ENCODE data around the gene HDAC2.

The HDAC2 gene

GRCh38 chr6:113971741-113972140, 793 bp upstream of the HDAC2 start:
- peak overlapping the region; percentile 92 for H3K4me3 ChIP-seq (ENCODE audit: low read length)
- H3K36me3 ChIP-seq (ENCODE audit: insufficient read depth, low read length), result no peaks in the 10 kb centered on the region
- no peak overlapping the region for H3K9ac ChIP-seq (ENCODE audit: low read depth, low read length)
- H3K27me3 ChIP-seq (ENCODE audit: insufficient read depth, low read length), result peaks cover 3% of the 10 kb centered on the region; the same call in 1 of the 2 replicates
- WGBS, result 100% methylated on average over 2 of the region's 2 CpGs
- H3K4me1 ChIP-seq (ENCODE audit: insufficient read depth, low read length), result peaks cover 23% of the 10 kb centered on the region
- H3K27ac ChIP-seq (ENCODE audit: low read depth, low read length), result no peak overlapping the region
- H3K9me3 ChIP-seq (ENCODE audit: insufficient read depth, low read depth, low read length), result no peaks in the 10 kb centered on the region

GRCh38 chr6:113969888-113970804, 802 bp downstream of the HDAC2 start:
- peaks cover 3% of the 10 kb centered on the region; the same call in 1 of the 2 replicates for H3K27me3 ChIP-seq (ENCODE audit: insufficient read depth, low read length)
- H3K27ac ChIP-seq (ENCODE audit: low read depth, low read length), result peak overlapping the region; percentile 87
- H3K36me3 ChIP-seq (ENCODE audit: insufficient read depth, low read length), result no peaks in the 10 kb centered on the region
- peaks cover 28% of the 10 kb centered on the region for H3K4me1 ChIP-seq (ENCODE audit: insufficient read depth, low read length)
- under 1% methylated on average over 68 of the region's 70 CpGs for WGBS
- peak overlapping the region; percentile 92 for H3K4me3 ChIP-seq (ENCODE audit: low read length)
- H3K9me3 ChIP-seq (ENCODE audit: insufficient read depth, low read depth, low read length), result no peaks in the 10 kb centered on the region
- H3K9ac ChIP-seq (ENCODE audit: low read depth, low read length), result peak overlapping the region; percentile 98

- no peak overlapping the region for H3K27ac ChIP-seq (ENCODE audit: low read depth, low read length)
- no peaks in the 10 kb centered on the region for H3K9me3 ChIP-seq (ENCODE audit: insufficient read depth, low read depth, low read length)
- peaks cover 28% of the 10 kb centered on the region for H3K4me1 ChIP-seq (ENCODE audit: insufficient read depth, low read length)
- H3K4me3 ChIP-seq (ENCODE audit: low read length), result peak overlapping the region; percentile 92
- H3K36me3 ChIP-seq (ENCODE audit: insufficient read depth, low read length), result no peaks in the 10 kb centered on the region
- H3K9ac ChIP-seq (ENCODE audit: low read depth, low read length), result peak overlapping the region; percentile 98; the same call in 1 of the 2 replicates
- 38% methylated on average over 6 of the region's 6 CpGs for WGBS
- H3K27me3 ChIP-seq (ENCODE audit: insufficient read depth, low read length), result peaks cover 3% of the 10 kb centered on the region; the same call in 1 of the 2 replicates
These were observed 2.5 kb downstream of the HDAC2 start for GRCh38 chr6:113968472-113968871.

- Histone ChIP-seq H3K27me3 (ENCODE audit: insufficient read depth, low read length) (peaks cover 3% of the 10 kb centered on the region; the same call in 1 of the 2 replicates), H3K9me3 (ENCODE audit: insufficient read depth, low read depth, low read length) (no peaks in the 10 kb centered on the region), H3K36me3 (ENCODE audit: insufficient read depth, low read length) (no peaks in the 10 kb centered on the region), H3K4me1 (ENCODE audit: insufficient read depth, low read length) (peaks cover 28% of the 10 kb centered on the region), H3K27ac (ENCODE audit: low read depth, low read length) (no peak overlapping the region), H3K9ac (ENCODE audit: low read depth, low read length) (no peak overlapping the region), H3K4me3 (ENCODE audit: low read length) (peak overlapping the region; percentile 92)
- 20% methylated on average over 2 of the region's 3 CpGs for WGBS
These were observed 3.2 kb downstream of the HDAC2 start for GRCh38 chr6:113967777-113968176.

DNA sequence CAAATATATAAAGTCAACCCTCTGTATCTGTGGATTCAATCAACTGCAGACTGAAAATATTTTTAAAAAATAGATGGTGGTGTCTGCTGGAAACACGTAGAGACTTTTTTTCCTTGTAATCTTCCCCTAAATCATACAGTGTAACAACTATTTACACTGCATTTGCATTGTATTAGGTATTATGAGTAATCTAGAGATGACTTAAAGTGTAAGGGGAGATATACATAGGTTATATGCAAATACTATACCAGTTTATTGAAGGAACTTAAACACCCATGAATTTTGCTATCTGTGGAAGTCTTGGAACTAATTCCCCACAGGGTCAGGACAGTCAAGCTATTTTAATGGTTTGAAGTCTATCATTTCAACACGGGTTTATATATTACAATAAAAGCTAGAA, 10.2 kb downstream of the HDAC2 start:
- no peak overlapping the region for H3K9ac ChIP-seq (ENCODE audit: low read depth, low read length)
- no peaks in the 10 kb centered on the region for H3K27me3 ChIP-seq (ENCODE audit: insufficient read depth, low read length)
- WGBS, result 78% methylated on average over 1 of the region's 2 CpGs
- H3K36me3 ChIP-seq (ENCODE audit: insufficient read depth, low read length), result peaks cover 44% of the 10 kb centered on the region
- H3K4me3 ChIP-seq (ENCODE audit: low read length), result no peak overlapping the region
- no peaks in the 10 kb centered on the region for H3K9me3 ChIP-seq (ENCODE audit: insufficient read depth, low read depth, low read length)
- peaks cover 29% of the 10 kb centered on the region for H3K4me1 ChIP-seq (ENCODE audit: insufficient read depth, low read length)
- H3K27ac ChIP-seq (ENCODE audit: low read depth, low read length), result no peak overlapping the region; the same call in 1 of the 2 replicates

- 100% methylated on average over 1 of the region's 1 CpG for WGBS
- Histone ChIP-seq H3K4me3 (ENCODE audit: low read length) (no peak overlapping the region), H3K4me1 (ENCODE audit: insufficient read depth, low read length) (peaks cover 27% of the 10 kb centered on the region), H3K27me3 (ENCODE audit: insufficient read depth, low read length) (no peaks in the 10 kb centered on the region), H3K36me3 (ENCODE audit: insufficient read depth, low read length) (peaks cover 59% of the 10 kb centered on the region), H3K9ac (ENCODE audit: low read depth, low read length) (no peak overlapping the region), H3K27ac (ENCODE audit: low read depth, low read length) (no peak overlapping the region), H3K9me3 (ENCODE audit: insufficient read depth, low read depth, low read length) (no peaks in the 10 kb centered on the region)
These were observed 11.7 kb downstream of the HDAC2 start for GRCh38 chr6:113959235-113959634.

DNA sequence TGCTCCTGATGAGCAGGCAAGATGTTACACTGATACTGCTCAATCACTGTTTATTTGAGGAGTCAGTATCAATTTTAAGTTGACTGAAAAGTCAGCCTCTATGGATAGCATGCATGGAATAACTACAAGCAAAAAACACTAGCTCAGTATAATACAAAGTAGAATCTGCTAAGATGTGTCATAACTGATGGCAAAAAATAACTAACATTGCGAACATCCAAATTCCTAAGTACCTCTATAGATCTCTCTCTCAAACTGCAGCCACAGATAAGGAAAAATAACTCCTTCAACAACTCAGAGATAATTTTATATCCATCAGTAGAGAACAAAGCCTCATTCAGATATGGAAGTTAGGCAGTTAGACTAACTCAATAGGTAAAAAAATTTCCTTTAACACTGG, 16.3 kb downstream of the HDAC2 start:
- H3K27ac ChIP-seq (ENCODE audit: low read depth, low read length), result no peak overlapping the region
- no peak overlapping the region for H3K4me3 ChIP-seq (ENCODE audit: low read length)
- no peaks in the 10 kb centered on the region for H3K9me3 ChIP-seq (ENCODE audit: insufficient read depth, low read depth, low read length)
- peaks cover 97% of the 10 kb centered on the region for H3K36me3 ChIP-seq (ENCODE audit: insufficient read depth, low read length)
- 95% methylated on average over 1 of the region's 1 CpG for WGBS
- no peaks in the 10 kb centered on the region for H3K27me3 ChIP-seq (ENCODE audit: insufficient read depth, low read length)
- H3K9ac ChIP-seq (ENCODE audit: low read depth, low read length), result no peak overlapping the region
- peaks cover 3% of the 10 kb centered on the region; the same call in 1 of the 2 replicates for H3K4me1 ChIP-seq (ENCODE audit: insufficient read depth, low read length)

DNA sequence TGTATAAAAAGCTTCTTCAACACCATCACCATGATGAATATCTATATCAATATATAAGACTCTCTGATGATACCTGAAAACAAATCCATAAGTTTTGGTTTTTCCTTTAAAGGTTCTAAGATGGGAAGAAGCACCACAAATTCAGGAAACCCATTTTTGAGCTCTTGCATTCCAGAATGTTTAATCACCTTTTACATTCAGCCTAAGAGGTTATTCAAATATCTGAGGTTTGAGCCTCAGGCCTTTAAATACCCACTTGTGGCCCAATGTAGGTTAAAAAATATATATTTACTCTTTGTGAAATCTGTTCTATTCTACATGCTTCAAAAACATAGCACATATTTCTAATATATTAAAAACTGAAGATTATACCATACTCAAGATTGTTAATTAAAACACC, 17.6 kb downstream of the HDAC2 start:
- H3K27me3 ChIP-seq (ENCODE audit: insufficient read depth, low read length), result no peaks in the 10 kb centered on the region
- peaks cover 97% of the 10 kb centered on the region for H3K36me3 ChIP-seq (ENCODE audit: insufficient read depth, low read length)

DNA sequence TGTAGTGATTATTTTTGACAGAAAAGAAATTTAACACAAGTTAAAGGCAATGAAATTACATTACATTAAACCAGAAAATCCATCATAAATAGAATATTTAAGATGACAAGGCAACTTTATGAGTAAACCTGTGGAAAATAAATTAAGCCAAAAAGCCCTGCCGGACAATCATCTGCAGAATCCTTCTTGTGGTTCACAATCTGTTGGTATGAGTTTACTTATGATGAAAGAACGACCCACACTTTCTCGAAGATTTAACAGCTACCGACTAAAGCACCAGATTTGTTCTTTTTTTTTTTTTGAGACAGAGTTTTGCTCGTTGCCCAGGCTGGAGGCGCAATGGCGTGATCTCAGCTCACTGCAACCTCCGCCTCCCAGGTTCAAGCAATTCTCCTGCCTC, 21.4 kb downstream of the HDAC2 start:
- Histone ChIP-seq H3K9me3 (ENCODE audit: insufficient read depth, low read depth, low read length) (no peaks in the 10 kb centered on the region), H3K9ac (ENCODE audit: low read depth, low read length) (no peak overlapping the region), H3K36me3 (ENCODE audit: insufficient read depth, low read length) (peaks cover 98% of the 10 kb centered on the region), H3K4me1 (ENCODE audit: insufficient read depth, low read length) (no peaks in the 10 kb centered on the region), H3K27ac (ENCODE audit: low read depth, low read length) (no peak overlapping the region), H3K4me3 (ENCODE audit: low read length) (no peak overlapping the region), H3K27me3 (ENCODE audit: insufficient read depth, low read length) (no peaks in the 10 kb centered on the region)
- WGBS, result 99% methylated on average over 8 of the region's 8 CpGs

More for the DNA sequence above, 17.6 kb downstream of the HDAC2 start:
- Histone ChIP-seq H3K27ac (ENCODE audit: low read depth, low read length) (no peak overlapping the region), H3K4me3 (ENCODE audit: low read length) (no peak overlapping the region), H3K4me1 (ENCODE audit: insufficient read depth, low read length) (no peaks in the 10 kb centered on the region), H3K9ac (ENCODE audit: low read depth, low read length) (no peak overlapping the region), H3K9me3 (ENCODE audit: insufficient read depth, low read depth, low read length) (no peaks in the 10 kb centered on the region)

DNA sequence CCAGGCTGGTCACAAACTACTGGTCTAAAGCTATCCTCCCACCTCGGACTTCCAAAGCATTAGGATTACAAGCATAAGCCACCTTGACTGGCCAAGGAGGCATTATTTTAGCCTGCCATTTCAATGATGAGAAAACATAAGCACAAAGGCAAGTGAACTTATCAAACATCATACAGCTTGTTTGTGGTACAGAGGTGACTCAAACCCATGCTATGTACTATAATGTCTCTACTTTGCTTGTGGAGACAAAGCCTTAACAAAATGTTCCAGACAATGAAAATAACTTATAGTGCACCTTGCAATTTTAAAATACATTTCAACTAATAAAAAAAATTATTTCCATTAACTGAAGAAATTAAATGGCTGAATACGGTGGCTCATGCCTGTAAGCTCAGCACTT, 26.2 kb downstream of the HDAC2 start:
- H3K36me3 ChIP-seq (ENCODE audit: insufficient read depth, low read length), result peaks cover 100% of the 10 kb centered on the region
- H3K9ac ChIP-seq (ENCODE audit: low read depth, low read length), result no peak overlapping the region
- H3K9me3 ChIP-seq (ENCODE audit: insufficient read depth, low read depth, low read length), result no peaks in the 10 kb centered on the region
- no peaks in the 10 kb centered on the region for H3K27me3 ChIP-seq (ENCODE audit: insufficient read depth, low read length)
- H3K4me3 ChIP-seq (ENCODE audit: low read length), result no peak overlapping the region
- no peaks in the 10 kb centered on the region for H3K4me1 ChIP-seq (ENCODE audit: insufficient read depth, low read length)
- H3K27ac ChIP-seq (ENCODE audit: low read depth, low read length), result no peak overlapping the region
- 95% methylated on average over 2 of the region's 2 CpGs for WGBS

- Histone ChIP-seq H3K36me3 (ENCODE audit: insufficient read depth, low read length) (peaks cover 77% of the 10 kb centered on the region), H3K4me3 (ENCODE audit: low read length) (no peak overlapping the region), H3K4me1 (ENCODE audit: insufficient read depth, low read length) (no peaks in the 10 kb centered on the region), H3K9me3 (ENCODE audit: insufficient read depth, low read depth, low read length) (no peaks in the 10 kb centered on the region), H3K27ac (ENCODE audit: low read depth, low read length) (no peak overlapping the region), H3K9ac (ENCODE audit: low read depth, low read length) (no peak overlapping the region), H3K27me3 (ENCODE audit: insufficient read depth, low read length) (no peaks in the 10 kb centered on the region)
These were observed 31.1 kb downstream of the HDAC2 start for GRCh38 chr6:113939825-113940224.

All from HUES64 (cell line).